Measurements from ENCODE around the gene MOK.
"Not testable (repeated sequence)": the region's sequence is repeated elsewhere in the genome, so short reads cannot be mapped to it uniquely, and the experiment has no call there.

Gene MOK

DNA sequence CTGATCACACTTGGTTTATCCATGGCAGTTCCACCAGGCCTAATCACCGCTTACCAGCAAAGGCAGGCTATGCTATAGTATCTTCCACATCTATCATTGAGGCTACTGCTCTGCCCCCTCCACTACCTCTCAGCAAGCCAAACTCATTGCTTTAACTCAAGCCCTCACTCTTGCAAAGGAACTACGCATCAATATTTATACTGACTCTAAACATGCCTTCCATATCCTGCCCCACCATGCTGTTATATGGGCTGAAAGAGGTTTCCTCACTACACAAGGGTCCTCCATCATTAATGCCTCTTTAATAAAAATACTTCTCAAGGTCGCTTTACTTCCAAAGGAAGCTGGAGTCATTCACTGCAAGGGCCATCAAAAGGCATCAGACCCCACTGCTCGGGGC, 61.2 kb downstream of the MOK start:
- DNase-seq: not testable (repeated sequence)

DNA sequence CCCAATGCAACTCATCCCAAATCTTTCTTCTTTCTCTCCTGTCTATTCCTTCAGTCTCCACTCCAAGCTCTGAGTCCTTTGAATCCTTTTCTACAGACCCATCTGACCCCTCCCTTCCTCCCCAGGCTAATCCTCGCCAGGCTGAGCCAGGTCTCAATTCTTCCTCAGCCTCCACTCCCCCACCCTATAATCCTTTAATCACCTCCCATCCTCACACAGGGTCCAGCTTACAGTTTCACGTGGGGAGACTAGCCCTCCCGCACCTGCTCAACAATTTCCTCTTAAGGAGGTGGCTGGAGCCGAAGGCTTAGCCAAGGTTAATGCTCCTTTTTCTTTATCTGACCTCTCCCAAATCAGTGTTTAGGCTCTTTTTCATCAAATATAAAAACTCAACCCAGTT, 63.8 kb downstream of the MOK start:
- no peak for DNase-seq

DNA sequence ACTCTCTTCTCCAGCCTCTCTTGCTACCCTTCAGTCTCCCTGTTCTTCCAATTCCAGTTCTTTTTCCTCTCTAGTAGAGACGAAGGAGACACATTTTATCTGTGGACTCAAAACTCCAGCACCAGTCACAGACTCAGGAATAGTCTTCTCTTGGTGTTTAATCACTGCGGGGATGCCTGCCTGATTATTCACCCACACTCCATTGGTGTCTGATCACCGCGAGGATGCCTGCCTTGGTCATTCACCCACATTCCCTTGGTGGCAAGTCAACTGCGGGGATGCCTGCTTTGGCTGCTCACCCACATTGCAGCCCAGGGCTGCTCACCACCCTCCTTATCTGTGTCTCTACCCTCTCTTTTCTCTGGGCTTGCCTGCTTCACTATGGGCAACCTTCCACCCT, 64.5 kb downstream of the MOK start:
- DNase-seq: not testable (repeated sequence)

DNA sequence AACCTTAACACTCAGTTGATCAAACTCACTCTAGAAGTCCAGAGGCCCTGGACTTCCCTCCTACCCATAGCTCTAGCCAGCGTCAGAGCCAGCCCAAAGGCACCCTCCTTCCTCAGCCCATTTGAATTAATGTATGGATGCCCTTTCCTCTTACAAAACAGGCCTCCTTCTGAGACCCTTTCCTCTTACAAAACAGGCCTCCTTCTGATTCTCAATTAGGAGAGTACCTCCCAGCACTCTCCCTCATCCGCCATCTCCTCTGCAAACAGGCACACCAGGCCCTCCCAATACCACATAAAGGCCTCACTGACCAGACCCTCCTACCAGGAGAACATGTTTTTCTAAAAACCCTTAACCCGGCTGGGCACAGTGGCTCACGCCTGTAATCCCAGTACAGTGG, 65.7 kb downstream of the MOK start:
- no peak for DNase-seq

DNA sequence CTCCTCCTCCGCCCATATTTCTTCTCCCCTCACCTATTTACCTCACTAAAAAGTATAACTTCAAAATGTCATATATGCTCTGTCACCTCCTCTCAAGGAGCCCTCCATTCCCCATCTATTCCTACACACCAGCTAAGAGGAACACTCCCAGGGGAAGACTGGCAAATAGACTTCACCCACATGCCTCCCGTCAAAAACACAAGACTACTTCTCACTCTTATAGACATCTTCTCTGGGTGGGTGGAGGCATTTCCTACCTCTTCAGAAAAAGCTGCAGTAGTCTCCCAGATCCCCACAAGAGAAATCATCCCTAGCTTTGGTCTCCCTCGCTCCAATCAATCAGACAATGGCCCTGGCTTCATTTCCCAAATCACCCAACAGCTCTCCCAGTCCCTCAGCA, 66.2 kb downstream of the MOK start:
- DNase-seq: no peak

DNA sequence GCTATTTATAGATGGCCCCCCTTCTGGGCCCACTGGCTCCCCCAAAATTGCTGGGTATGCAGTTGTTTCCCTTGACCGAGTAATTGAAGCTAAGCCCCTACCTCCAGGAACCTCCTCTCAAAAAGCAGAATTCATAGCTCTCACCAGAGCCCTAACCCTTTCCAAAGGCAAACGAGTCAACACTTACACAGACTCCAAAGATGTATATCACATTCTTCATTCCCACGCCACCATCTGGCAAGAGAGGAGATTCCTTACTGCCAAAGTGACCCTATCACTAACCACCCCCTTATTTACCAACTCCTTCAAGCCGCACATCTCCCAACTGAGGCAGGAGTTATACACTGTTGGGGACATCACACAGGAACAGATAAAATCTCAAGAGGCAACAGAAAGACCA, 66.8 kb downstream of the MOK start:
- DNase-seq: no peak

DNA sequence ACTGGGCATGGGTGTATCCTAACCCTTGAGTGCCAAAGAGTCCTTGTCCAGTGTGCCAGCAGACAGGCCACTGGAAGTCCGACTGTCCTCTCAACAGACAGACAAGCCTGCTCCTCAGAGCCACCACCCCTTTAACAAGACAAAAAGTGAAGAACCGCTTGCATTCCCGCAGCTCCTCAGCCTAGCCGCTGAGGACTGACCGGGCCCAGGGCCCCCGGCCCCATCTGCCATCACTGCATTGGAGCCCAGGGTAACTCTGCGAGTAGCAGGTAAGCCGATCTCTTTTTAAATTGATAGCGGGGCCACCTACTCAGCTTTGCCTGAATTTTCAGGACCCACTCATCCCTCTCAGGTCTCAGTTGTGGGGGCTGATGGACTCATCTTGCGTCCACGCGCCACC, 68.9 kb downstream of the MOK start:
- no peak for DNase-seq

DNA sequence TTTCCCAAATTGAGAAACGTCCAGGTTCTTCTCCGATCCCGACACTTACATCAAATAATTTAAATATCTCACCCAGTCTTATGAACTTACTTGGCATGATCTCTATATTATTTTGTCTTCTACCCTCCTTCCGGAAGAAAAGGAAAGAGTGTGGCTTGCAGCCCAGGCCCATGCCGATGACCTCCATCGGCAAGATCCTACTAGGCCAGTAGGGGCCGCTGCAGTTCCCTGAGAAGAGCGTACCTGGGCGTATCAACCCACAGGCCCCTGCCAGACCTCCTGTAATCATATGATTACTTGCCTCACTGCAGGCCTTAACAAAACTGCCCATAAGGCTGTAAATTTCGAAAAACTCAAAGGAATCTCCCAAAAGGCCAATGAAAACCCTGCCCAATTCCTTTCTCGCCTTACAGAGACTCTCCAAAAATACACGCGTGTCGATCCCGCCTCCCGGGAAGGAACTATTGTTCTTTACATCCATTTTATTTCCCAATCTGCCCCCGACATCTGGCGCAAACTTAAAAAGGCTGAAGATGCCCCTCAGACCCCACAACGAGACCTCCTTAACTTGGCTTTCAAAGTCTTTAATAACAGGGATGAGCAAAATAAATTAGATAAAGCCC, 69.6 kb downstream of the MOK start:
- peak; percentile 69 to 76 for DNase-seq

DNA sequence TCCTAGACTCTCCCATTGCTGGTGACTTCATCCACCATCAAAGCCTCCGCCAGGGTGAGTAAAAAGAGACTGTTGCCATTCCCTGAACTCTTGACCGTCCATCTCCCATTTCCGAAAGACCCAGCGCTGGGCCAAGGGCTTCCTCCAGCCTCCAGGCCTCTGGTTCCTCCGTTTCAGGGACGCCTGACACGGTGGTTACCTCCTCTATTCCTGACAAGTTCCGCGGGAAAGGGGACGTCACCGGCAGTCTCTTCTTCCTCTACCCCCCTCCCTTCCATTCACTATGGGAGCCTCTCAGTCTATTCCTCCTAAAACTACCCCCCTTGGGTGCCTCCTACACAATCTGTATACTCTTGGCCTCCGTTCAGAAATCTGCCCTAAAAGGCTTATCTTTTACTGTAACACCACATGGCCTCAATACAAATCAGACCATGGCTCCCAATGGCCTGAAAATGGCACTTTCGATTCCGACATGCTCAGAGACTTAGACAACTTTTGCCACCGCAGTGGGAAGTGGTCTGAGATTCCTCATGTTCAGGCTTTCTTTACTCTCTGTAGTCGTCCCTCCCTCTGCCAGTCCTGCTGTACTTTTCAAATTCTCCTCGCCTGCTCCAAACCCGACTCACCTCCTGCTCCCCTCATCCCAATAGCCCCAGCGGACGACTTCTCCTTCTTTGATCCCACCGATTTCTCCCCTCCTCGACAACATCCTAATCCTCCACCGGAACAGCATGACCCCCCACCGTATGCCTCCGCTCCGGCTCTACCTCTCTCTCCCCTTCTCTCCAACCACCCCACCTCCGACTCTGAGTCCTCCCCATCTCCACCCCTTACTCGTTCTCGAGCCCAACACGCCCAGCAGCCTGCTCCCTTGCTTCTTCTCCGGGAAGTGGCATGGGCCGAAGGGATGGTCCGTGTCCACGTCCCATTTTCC, 70.4 kb downstream of the MOK start:
- no peak for DNase-seq

DNA sequence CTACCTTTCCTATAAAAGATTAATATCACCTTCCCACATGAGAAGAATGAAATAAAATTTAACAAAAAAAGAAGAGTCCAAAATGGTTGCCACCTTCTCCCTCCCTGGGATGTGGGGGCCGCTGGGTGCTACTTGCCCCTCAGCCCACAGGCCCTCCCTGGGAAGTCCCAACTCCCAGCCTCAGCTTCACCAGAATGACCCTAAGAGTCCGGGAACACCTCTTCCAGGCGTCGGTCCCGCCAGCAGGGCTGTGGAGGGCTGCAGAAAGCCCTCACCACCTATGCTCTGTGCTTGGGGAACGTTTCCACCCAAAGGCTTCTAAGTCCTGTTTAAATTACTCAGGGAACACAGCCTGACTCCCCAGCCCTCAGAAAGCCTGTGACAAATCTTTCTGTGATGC, 71.9 kb downstream of the MOK start:
- DNase-seq: no peak

DNA sequence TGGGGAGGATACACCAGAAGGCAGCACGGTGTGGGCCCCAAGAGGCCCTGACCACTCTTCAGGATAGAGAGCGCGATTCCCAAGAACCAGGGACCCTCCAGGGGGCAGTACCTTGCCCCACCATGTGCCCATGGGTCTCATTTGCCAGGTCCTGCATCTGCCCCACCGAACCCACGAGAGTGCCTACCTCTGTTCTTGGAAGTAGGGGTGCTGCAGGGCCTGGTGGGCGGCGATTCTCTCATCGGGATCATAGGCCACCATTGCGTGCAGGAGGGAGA, 72.7 kb downstream of the MOK start:
- no peak for DNase-seq

DNA sequence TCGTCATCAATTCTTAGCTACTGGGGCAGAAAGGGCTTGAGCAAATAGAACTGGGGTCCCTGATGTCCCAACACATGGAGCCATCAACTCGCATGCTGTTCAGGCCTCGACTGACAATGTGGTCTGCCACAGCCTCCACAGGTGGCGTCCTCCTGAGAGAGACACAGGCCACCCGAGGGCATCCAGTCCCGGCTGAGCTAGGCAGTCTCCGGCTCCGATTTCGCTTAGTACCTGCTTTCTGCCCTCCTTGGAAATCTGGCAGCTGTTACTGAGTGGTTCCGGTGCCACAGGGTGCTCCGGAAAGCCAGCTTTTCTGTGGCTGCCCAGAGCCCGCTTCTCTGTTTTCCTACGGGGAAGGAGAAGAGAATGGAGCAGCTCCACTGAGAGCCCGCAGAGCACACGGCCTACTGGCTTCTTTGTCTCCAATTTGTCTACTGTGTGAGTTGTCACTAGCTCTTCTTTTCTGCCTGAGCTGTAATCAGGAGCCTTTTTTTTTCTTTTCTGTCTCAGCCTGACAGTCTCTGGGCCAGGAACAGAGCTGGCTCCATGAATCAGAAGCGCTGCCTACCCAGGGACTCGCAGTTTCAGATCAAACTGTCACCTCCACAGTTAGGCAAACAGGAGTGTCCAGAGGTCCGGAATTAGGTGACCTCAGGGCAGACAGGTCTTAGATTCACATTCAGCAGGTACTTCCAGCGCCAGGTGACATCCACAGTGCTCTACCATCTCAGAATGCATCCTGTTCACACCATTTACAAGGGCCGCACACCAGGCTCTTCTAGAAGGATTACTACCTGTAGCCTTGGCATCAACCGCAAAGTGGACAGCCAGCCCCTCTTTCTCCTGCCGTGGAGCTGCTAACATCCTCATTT, 73.3 kb downstream of the MOK start:
- DNase-seq: no peak

DNA sequence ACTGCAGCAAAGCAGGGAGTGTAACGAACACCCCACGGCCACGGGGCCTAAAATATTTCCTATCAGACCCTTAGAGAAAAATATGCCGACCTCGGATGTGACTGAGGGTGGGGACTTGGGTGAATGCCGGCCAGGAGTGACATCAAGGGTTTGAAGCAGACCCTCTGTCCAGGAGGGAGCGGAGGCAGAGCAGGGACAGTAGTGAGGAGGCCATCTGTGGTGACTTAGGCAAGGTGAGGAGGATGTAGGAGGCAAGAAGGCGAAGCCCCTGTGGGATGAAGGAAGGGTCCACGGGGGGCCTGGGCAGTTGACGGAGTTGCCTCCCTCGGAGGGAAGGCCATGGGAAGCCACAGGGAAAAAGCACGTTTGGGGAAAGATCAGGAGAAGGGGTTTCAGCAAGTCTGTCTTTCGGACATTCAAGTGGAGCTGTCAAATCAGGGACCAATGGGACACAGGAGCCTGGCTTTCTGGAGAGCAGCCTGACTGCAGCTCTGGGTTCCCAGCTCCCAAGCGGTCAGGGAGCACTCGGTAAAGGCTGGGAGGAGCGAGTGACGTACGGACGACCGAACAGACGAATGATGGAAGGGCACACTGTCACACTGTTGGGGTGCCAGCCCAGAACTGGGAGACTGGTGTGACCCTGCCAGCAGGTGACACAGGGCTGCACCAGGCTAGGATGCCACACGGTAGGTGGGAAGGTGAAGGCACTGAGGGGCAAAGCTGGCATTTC, 74.3 kb downstream of the MOK start:
- no peak for DNase-seq

DNA sequence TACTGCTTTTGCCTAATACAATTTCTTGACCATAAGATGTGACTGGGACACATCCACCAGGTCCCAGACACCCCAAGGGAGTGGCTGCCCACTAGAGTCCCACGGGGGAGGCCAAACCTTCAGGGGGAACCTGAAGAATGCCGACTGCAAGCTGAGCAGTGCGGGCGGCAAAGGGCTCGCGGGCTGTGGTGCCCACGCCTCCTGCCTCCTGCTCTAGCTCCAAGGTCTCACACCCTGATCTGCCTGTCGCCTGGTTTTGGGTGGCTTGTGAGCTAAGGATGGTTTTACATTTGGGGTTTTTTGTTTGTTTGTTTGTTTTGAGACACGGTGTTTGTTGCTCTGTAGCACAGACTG, 75.2 kb downstream of the MOK start:
- no peak for DNase-seq

DNA sequence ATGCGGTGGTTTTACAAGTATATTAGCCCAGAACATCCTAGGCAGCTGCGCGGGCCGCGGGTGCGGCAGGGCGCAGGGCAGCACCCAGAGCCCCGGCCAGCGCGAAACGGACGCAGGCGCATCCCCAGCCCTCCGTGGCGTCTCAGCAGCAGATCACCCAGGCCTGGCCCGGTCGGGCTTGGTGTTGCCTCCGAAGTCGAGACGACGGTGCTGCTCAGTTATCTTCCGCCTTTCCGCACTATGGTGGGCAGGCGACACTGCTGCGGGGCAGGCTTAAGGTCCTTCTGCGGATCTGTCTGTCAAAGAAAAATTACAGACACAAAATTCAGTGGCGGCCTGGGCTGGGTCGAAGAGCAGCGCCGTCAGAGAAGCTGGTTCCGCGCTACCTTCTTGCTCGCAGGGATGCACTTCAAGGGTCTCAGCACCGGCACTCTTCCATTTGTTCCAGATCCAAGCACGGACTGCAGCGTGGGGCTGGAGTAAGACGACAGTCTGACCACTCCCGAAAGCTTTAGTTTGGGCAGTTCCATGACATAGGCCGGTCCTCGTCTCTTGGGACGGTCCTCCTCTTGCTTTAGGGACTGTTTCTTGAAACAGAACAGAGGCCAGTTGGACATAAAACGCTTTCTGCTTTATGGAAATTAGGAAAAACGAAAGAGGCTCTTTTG, 75.8 kb downstream of the MOK start:
- no peak for DNase-seq

DNA sequence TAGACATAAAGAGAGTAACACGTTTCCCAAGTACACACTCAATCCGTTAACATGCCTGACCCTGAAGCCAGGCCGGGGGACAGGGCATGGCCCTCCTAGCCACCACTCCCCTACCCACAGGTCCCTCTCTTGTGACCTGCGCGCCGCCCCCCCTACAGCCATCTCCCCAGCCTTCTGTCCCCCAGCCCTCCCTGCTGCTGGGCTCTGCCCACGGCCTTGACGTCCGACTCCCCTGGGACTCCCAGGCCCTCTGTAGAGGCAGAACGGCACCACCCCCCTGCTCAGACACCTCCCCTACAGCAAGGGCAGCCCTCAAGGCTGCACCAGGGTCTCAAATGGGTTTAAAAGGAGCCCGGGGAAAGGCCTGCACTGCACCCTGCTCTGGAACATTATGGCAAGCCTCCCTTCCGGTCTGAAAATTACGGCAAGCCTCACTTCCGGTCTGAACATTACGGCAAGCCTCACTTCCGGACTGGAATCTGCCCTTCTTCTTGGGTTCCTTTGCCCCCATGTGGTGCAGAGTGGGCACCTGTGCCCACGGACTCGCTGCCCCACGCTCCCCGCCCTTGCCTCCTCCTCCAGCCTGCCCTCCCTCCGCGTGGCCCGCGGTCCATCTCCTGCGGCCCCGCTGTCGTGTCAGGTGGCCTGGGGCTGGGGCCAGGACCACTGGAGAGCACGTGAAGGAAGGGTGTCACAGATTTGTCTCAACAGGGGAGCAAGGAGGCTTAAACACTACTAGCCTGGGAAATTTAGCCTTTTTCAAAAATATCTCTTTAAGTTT, 77.6 kb downstream of the MOK start:
- no peak for DNase-seq

DNA sequence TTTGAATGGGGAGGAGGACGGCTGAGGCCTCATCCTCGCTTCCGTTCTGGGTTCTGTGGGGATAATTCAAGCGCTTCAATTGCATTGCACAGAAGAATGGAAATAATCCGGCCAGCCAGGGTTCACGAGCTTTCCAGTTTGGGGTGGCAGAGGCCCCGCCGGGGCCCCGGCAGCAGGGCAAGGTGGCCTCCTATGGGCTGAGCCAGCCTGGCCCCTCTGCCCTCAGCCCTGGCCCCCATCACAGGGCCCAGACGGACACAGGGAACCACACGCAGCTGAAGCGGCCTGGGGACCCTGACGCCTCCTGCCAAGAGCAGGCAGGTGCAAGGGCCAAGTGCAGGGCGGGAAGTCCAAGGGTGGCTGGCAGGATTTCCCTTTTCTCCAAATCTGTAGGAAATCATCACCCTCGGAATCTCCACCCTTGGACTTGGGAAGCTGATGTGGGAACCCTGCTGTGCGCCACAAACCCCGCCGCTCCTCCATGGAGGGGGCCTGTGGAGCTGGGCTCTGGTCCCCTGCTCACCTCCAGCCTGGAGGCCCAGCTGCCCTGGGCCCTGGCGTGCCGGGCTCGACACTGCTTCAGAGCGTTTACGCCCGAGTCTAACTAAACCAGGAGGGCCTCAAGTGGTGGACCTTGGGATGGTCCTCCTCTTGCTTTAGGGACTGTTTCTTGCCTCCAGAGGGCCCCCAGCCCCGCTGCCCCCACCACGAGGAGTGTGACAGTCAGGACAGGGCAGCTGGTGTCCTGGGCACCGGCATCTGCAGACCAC, 78.4 kb downstream of the MOK start:
- DNase-seq: no peak

DNA sequence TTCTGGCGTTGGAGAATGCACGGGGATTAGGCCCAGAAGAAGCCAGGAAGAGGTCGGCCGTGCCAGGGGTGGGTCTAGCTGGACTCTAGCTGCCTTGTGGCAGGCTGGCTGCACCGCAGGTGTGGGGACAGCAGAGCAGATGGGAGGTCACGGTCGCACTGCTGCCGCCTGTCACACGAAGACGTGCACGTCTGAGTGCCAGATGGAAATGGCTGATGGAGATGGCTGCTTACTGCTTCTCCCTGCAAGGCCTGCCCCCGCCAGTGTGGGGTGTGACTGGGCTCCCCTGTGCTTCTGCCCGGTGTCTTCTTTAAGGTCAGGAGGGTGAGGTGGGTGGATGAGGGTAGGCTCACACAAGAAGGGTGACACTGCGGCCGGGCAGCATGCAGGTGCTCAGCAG, 79.0 kb downstream of the MOK start:
- no peak for DNase-seq

DNA sequence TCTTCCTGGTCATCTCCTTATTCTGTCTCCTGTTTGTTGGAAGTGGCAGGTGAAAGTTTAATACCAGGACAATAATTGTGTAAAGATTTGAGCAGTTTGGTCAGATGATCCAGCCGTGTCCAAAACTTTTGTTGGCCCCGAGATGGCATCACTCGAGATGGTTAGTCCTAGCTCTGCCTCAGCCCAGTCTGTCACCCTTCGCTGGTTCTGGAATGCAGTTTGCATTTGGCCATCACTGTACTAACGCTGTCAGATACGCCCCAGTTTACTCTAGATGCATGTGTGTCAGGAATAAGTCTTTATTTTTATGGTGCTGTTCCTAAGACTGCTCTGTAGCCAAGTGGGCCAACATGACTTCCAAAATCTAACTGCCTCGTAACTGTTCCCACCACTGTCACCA, 79.6 kb downstream of the MOK start:
- no peak for DNase-seq

DNA sequence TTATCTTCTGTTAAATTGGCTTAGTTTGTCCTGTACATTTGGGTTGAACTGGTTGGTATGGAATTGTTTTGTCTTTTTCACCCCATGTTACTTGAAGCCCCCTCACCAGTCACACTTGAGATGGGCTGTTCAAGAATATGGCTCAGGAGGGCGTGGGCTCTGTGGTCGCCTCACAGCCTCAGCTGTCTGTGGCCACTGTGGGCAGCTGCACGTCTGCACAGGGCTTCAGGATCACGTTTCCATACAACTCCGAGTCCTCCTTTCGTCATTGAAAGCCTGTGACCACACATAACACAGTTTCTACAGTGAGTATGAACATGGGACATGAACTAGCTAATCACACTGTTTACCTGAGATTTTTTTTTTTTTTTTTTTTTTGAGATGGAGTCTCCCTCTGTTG, 81.3 kb downstream of the MOK start:
- DNase-seq: no peak

DNA sequence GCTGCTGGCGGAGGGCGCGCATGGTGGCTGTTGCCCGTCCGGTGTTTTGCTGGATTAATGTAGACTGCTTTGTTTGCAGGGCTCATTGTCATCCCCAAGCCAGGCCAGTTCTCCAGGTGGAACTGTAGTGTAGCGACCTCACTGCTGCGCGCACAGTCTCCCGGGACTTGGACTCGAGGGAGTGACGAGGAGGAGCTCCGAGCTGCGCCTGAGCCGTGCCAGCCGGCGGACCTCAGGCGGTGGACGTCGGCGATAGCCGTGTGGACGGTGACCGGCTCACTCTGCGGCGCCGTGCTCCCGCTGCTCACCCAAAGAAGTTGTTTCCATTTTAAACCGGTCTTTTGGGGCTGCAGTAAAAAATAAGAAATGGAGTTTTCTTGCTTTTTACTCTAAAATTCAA, 82.2 kb downstream of the MOK start:
- DNase-seq: no peak
